PC-9 (cell line): ENCODE data around the gene HNRNPUL2. TPM values are rescaled to one million over a fixed set of nuclear protein-coding genes. Genes with fewer than 3 reads are reported as not detected.

Experiments
- BruUV-seq: library from RNA; stranded (reverse); fragments of 400-500 nt; replicated peaks from 2 replicates; lab custom pipeline; 2021; lab: Mats Ljungman, UMichigan
- CTCF ChIA-PET: fragments of 300-600 bp; sonication (Branson Sonifier 250); formaldehyde crosslinking; loops from one replicate; lab custom pipeline; 2022; ENCODE audit warnings: antibody characterized with exemption; lab: Charles Lee
- POLR2A ChIA-PET: fragments of 300-600 bp; sonication (Branson Sonifier 250); formaldehyde crosslinking; loops from one replicate; lab custom pipeline; 2022; ENCODE audit warnings: antibody characterized with exemption; ENCODE audit not compliant: unreplicated experiment; lab: Charles Lee
- DNase-seq, 2 experiments: peaks; one replicate each; pipeline versions ENCODE4 v3.0.0 to v3.0.0-alpha.2; 2015 to 2022; ENCODE audit warnings: mixed read lengths in 1 of 2
- H2AFZ ChIP-seq: fragments of 200-600 bp; sonication (generic); 2 replicates; pipeline ENCODE4 v1.8.1; 2017; ENCODE audit warnings: antibody characterized with exemption
- H3F3A ChIP-seq: fragments of 200-600 bp; sonication (generic); 2 replicates; pipeline ENCODE4 v1.8.1; 2017; ENCODE audit warnings: antibody characterized with exemption, mild to moderate bottlenecking, low read depth; ENCODE audit not compliant: insufficient read depth
- H3K27ac ChIP-seq: fragments of 200-600 bp; sonication (generic); 2 replicates; pipeline ENCODE4 v1.6.1; 2016; ENCODE audit warnings: mixed run types
- H3K27me3 ChIP-seq: fragments of 200-600 bp; sonication (generic); 2 replicates; pipeline ENCODE4 v1.6.1; 2016; ENCODE audit warnings: low read depth, mixed run types; ENCODE audit not compliant: insufficient read depth
- H3K36me3 ChIP-seq: fragments of 200-600 bp; sonication (generic); 2 replicates; pipeline ENCODE4 v1.6.1; 2016; ENCODE audit warnings: low read depth, mixed run types
- H3K4me1 ChIP-seq: fragments of 200-600 bp; sonication (generic); replicated peaks from 2 replicates; pipeline ENCODE4 v1.6.1; 2016; ENCODE audit warnings: mixed run types; ENCODE audit not compliant: insufficient read depth
- H3K4me2 ChIP-seq: fragments of 200-600 bp; sonication (generic); 2 replicates; pipeline ENCODE4 v1.6.1; 2017; ENCODE audit warnings: mixed run types
- H3K4me3 ChIP-seq: fragments of 200-600 bp; sonication (generic); 2 replicates; pipeline ENCODE4 v1.6.1; 2016; ENCODE audit warnings: mixed run types
- H3K79me2 ChIP-seq: fragments of 200-600 bp; sonication (generic); 2 replicates; pipeline ENCODE4 v1.6.1; 2017; ENCODE audit warnings: low read depth, mixed run types
- H3K9me2 ChIP-seq: fragments of 200-600 bp; sonication (generic); 2 replicates; pipeline ENCODE4 v1.8.1; 2017; ENCODE audit warnings: mild to moderate bottlenecking; ENCODE audit not compliant: insufficient read depth
- H3K9me3 ChIP-seq: fragments of 200-600 bp; sonication (generic); 2 replicates; pipeline ENCODE4 v1.8.1; 2016; ENCODE audit warnings: low read depth; ENCODE audit not compliant: insufficient read depth
- H4K20me1 ChIP-seq: fragments of 200-600 bp; sonication (generic); 2 replicates; pipeline ENCODE4 v1.8.1; 2017; ENCODE audit not compliant: insufficient read depth
- CTCF ChIP-seq: fragments of 200-600 bp; sonication (generic); conservative IDR thresholded peaks from 2 replicates; pipeline ENCODE4 v1.6.1; 2017; ENCODE audit warnings: mixed run types, antibody characterized with exemption, mild to moderate bottlenecking, moderate library complexity
- EZH2 ChIP-seq: fragments of 200-600 bp; sonication (generic); IDR thresholded peaks from 2 replicates; pipeline ENCODE4 v1.8.0; 2017; ENCODE audit warnings: antibody characterized with exemption, low read depth
- intact Hi-C: fragments of 100-400 bp; cut with micrococcal nuclease; formaldehyde crosslinking; loops from one replicate; pipeline ENCODE4 v1.10.0; 2022; ENCODE audit not compliant: unreplicated experiment
- total RNA-seq: library from RNA; stranded (reverse); gene quantifications from 2 replicates; pipeline ENCODE4 v1.2.3, GENCODE V29; 2021

The HNRNPUL2 gene
- total RNA-seq, 1 experiment from 2014 or later, result 76.9 TPM

GRCh38 chr11:62757846-62758788 is 30.9 kb upstream of the HNRNPUL2 start:
- ChIA-PET CTCF (no interaction called here), POLR2A (interaction anchor here (0.6 kb wide), 2 partner anchors 13 to 79 kb away, joined by 3 to 4 read pairs; partner anchors contain the start of genes TAF6L and UBXN1)
- H3K9me2 ChIP-seq, result no peaks in the 10 kb centered on the region
- H2AFZ ChIP-seq, result no peak overlapping the region
- H3F3A ChIP-seq, result peaks cover 32% of the 10 kb centered on the region
- no peaks in the 10 kb centered on the region for H4K20me1 ChIP-seq
- H3K4me1 ChIP-seq, result peaks cover 19% of the 10 kb centered on the region
- no peak overlapping the region for H3K4me2 ChIP-seq
- no peaks in the 10 kb centered on the region for H3K36me3 ChIP-seq
- DNase-seq, result no peak
- intact Hi-C loops, result no loop called here
- H3K4me3 ChIP-seq, result no peak overlapping the region
- BruUV-seq, result no TSS peak
- TF ChIP-seq EZH2, result no peak
- no peak for TF ChIP-seq CTCF
- no peaks in the 10 kb centered on the region for H3K27me3 ChIP-seq
- H3K79me2 ChIP-seq, result peaks cover 17% of the 10 kb centered on the region
- H3K27ac ChIP-seq, result no peak overlapping the region
- no peaks in the 10 kb centered on the region for H3K9me3 ChIP-seq

GRCh38 chr11:62755086-62755615 is 27.9 kb upstream of the HNRNPUL2 start:
- intact Hi-C loops, result loop anchor here (2.0 kb wide), 1 partner anchor 46 kb away; no protein-coding TSS in a partner anchor
- H3K9me2 ChIP-seq, result no peaks in the 10 kb centered on the region
- no peak overlapping the region for H2AFZ ChIP-seq
- H3K4me2 ChIP-seq, result peak overlapping the region; percentile 80; the same call in 1 of the 2 replicates
- H4K20me1 ChIP-seq, result no peaks in the 10 kb centered on the region
- no peaks in the 10 kb centered on the region for H3K36me3 ChIP-seq
- peak overlapping the region; percentile 63; the same call in 1 of the 2 replicates for H3K4me3 ChIP-seq
- no peaks in the 10 kb centered on the region for H3K9me3 ChIP-seq
- no TSS peak for BruUV-seq
- TF ChIP-seq EZH2, result no peak
- no peak for TF ChIP-seq CTCF
- peaks cover 22% of the 10 kb centered on the region; the same call in 1 of the 2 replicates for H3F3A ChIP-seq
- no peak overlapping the region for H3K27ac ChIP-seq
- H3K79me2 ChIP-seq, result peaks cover 17% of the 10 kb centered on the region
- ChIA-PET POLR2A (no interaction called here), CTCF (interaction anchor here (0.7 to 1.3 kb wide), 2 partner anchors 66 to 164 kb away, joined by 3 to 5 read pairs; partner anchors contain the start of genes LRRN4CL and TUT1)
- no peak for DNase-seq
- no peaks in the 10 kb centered on the region for H3K27me3 ChIP-seq
- H3K4me1 ChIP-seq, result peaks cover 17% of the 10 kb centered on the region
